Neutrophil (primary cell): ENCODE results near the gene EME2.

Experiments used
- H3K27ac ChIP-seq: fragments of 200-600 bp; sonication (generic); 2 replicates; pipeline ENCODE4 v1.5.1; 2016; ENCODE audit warnings: mild to moderate bottlenecking, moderate library complexity
- H3K27me3 ChIP-seq: fragments of 200-600 bp; sonication (generic); 2 replicates; pipeline ENCODE4 v1.6.0; 2016; ENCODE audit warnings: mild to moderate bottlenecking
- H3K36me3 ChIP-seq: fragments of 200-600 bp; sonication (generic); 2 replicates; pipeline ENCODE4 v1.5.1; 2017
- H3K4me1 ChIP-seq, 2 experiments: fragments of 200-600 bp in 1 of 2; sonication (generic) in 1 of 2; 1 replicate in 1 of 2; 2 replicates in 1 of 2; pipeline versions ENCODE4 v1.5.1 to v1.6.1; 2013 to 2016; ENCODE audit warnings: low read depth in 1 of 2, low read length in 1 of 2, mild to moderate bottlenecking in 1 of 2, moderate library complexity in 1 of 2; ENCODE audit not compliant: control insufficient read depth in 1 of 2, insufficient read depth in 1 of 2
- H3K4me3 ChIP-seq, 2 experiments: fragments of 200-600 bp in 1 of 2; sonication (generic) in 1 of 2; 1 replicate in 1 of 2; 2 replicates in 1 of 2; pipeline ENCODE4 v1.5.1; 2013 to 2016; ENCODE audit warnings: low read depth in 1 of 2, low read length in 1 of 2, mild to moderate bottlenecking in 1 of 2, moderate library complexity in 1 of 2
- H3K9me3 ChIP-seq: fragments of 200-600 bp; sonication (generic); 2 replicates; pipeline ENCODE4 v1.5.1; 2016
- TF ChIP-seq, protein P1 (sequence below): fragments of 200-600 bp; sonication (generic); IDR thresholded peaks from 2 replicates; pipeline ENCODE4 v1.5.1; 2016; ENCODE audit warnings: antibody characterized with exemption

The EME2 gene

GRCh38 chr16:1790611-1791255 lies 18.1 kb downstream of the EME2 start:
- H3K36me3 ChIP-seq, result peaks cover 58% of the 10 kb centered on the region
- TF ChIP-seq, protein P1, sequence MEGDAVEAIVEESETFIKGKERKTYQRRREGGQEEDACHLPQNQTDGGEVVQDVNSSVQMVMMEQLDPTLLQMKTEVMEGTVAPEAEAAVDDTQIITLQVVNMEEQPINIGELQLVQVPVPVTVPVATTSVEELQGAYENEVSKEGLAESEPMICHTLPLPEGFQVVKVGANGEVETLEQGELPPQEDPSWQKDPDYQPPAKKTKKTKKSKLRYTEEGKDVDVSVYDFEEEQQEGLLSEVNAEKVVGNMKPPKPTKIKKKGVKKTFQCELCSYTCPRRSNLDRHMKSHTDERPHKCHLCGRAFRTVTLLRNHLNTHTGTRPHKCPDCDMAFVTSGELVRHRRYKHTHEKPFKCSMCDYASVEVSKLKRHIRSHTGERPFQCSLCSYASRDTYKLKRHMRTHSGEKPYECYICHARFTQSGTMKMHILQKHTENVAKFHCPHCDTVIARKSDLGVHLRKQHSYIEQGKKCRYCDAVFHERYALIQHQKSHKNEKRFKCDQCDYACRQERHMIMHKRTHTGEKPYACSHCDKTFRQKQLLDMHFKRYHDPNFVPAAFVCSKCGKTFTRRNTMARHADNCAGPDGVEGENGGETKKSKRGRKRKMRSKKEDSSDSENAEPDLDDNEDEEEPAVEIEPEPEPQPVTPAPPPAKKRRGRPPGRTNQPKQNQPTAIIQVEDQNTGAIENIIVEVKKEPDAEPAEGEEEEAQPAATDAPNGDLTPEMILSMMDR, result no peak
- no peak overlapping the region for H3K4me3 ChIP-seq
- no peaks in the 10 kb centered on the region for H3K27me3 ChIP-seq
- H3K9me3 ChIP-seq, result no peaks in the 10 kb centered on the region
- no peak overlapping the region for H3K27ac ChIP-seq
- no peaks in the 10 kb centered on the region for H3K4me1 ChIP-seq

DNA sequence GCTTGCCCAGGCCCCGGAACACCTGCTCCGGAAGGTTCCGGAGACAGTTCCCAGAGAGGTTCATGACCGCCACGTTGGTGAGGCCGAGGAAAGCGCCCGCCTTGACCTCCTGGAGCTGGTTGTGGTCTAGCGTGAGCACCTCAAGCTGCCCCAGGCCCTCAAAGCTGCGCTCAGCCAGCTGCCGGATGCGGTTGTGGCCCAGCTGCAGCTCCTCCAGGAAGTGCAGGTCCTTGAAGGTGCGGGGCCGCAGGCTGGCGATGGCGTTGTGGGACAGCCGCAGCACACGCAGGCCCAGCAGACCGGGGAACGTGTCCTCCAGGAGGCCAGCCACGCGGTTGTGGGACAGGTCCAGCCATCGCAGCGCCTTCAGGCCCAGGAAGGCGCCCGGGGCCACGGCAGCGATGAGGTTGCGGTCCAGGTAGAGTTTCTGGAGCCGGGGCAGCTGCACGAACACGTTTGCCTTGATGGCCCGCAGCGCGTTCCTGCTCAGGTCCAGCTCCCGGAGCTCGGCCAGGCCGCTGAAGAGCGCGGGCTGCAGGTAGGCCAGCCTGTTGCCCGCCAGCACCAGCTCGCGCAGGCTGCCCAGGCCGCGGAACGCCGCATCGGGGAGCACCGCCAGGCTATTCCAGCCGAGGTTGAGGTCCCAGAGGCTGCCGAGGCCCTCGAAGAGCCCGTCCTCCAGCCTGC lies 18.8 kb downstream of the EME2 start:
- Histone ChIP-seq H3K4me1 (no peaks in the 10 kb centered on the region), H3K9me3 (no peaks in the 10 kb centered on the region), H3K27ac (no peak overlapping the region), H3K27me3 (no peaks in the 10 kb centered on the region), H3K4me3 (no peak overlapping the region), H3K36me3 (peaks cover 58% of the 10 kb centered on the region)
- TF ChIP-seq, protein P1, result no peak

- Histone ChIP-seq H3K4me1 (no peaks in the 10 kb centered on the region), H3K9me3 (no peaks in the 10 kb centered on the region), H3K27ac (no peak overlapping the region), H3K27me3 (no peaks in the 10 kb centered on the region), H3K36me3 (peaks cover 50% of the 10 kb centered on the region), H3K4me3 (no peak overlapping the region)
- TF ChIP-seq, protein P1, result no peak
These were observed 19.6 kb downstream of the EME2 start for GRCh38 chr16:1791943-1792812.

DNA sequence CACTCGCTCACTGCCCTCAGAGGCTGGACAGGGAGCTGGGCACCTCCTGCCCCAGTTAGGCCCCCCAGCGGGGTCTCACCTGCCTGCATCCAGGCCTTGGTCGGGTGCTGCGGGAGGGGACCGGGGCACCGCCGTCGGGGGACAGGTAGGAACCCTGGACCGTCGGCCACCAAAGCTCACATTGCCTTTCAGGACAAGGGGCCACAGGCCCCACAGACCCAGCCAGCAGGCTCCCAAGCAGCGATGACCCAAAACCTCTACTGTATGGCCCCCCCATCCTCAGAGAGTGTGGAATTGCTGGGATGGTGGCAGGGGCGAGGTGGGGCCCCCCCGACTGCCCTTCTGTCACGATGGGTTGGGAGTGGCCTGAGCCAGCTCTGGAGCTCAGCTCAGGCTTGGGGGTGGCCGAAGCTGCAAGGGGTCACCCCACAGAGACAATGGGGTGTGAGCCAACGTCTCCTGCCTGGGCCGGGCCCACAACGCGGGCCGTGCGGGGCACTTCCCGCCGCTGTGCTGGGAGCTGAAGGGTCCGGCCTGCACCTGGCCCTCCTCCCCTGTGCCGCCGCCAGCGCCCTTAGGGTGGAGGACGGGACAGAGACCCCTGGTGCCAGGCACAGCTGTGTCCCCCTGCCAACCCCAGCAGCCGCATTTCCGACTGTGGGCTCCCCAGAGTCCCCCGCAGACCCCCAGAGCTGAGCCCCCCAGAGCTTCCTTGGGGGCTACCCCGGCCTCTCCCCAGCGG lies 20.4 kb downstream of the EME2 start:
- H3K4me1 ChIP-seq, result no peaks in the 10 kb centered on the region
- H3K4me3 ChIP-seq, result no peak overlapping the region
- H3K27me3 ChIP-seq, result no peaks in the 10 kb centered on the region
- TF ChIP-seq, protein P1, result no peak
- no peak overlapping the region for H3K27ac ChIP-seq
- H3K9me3 ChIP-seq, result no peaks in the 10 kb centered on the region
- peaks cover 42% of the 10 kb centered on the region for H3K36me3 ChIP-seq

GRCh38 chr16:1793578-1794220 lies 21.1 kb downstream of the EME2 start, which contains the start of gene IGFALS:
IGFALS (minus strand) TSS chr16:1793705; CDS start chr16:1793652, 53 bp downstream.
- TF ChIP-seq, protein P1, result no peak
- H3K4me3 ChIP-seq, result no peak within 1 kb of the TSS
- H3K27ac ChIP-seq, result no peak within 1 kb of the TSS
- peaks cover 35% of the 10 kb centered on the region for H3K36me3 ChIP-seq
- no peaks in the 10 kb centered on the region for H3K27me3 ChIP-seq
- H3K4me1 ChIP-seq, result no peaks in the 10 kb centered on the region
- no peaks in the 10 kb centered on the region for H3K9me3 ChIP-seq
